H1 (cell line): ENCODE data around the gene UBQLNL.

ENCODE experiments used
- CTCF ChIP-seq, 3 experiments: IDR thresholded peaks; 1 replicate in 2 of 3; 2 replicates in 1 of 3; pipeline versions ENCODE4 v1.5.1 to v1.6.1; 2011; ENCODE audit warnings: low read length in 3 of 3, mild to moderate bottlenecking in 3 of 3, inconsistent platforms in 2 of 3, low read depth in 1 of 3, moderate library complexity in 1 of 3; ENCODE audit not compliant: insufficient read depth in 1 of 3; ENCODE audit errors: control extremely low read depth in 1 of 3
- EGR1 ChIP-seq: IDR thresholded peaks from 2 replicates; pipeline ENCODE4 v1.6.1; 2011; ENCODE audit warnings: low read depth, low read length, borderline replicate concordance
- EP300 ChIP-seq, 2 experiments: IDR thresholded peaks; 1 replicate in 1 of 2; 2 replicates in 1 of 2; pipeline ENCODE4 v1.6.1; 2011 to 2012; ENCODE audit warnings: low read depth in 2 of 2, low read length in 2 of 2, mild to moderate bottlenecking in 2 of 2, borderline replicate concordance in 1 of 2, inconsistent platforms in 1 of 2, moderate library complexity in 1 of 2
- GABPA ChIP-seq: IDR thresholded peaks from 2 replicates; pipeline ENCODE4 v1.6.1; 2011; ENCODE audit warnings: mild to moderate bottlenecking, low read length, moderate library complexity, borderline replicate concordance; ENCODE audit not compliant: insufficient read depth
- POLR2A ChIP-seq, 2 experiments: IDR thresholded peaks; 1 replicate in 1 of 2; 2 replicates in 1 of 2; pipeline ENCODE4 v1.6.1; 2011; ENCODE audit warnings: low read depth in 2 of 2, low read length in 2 of 2, mild to moderate bottlenecking in 2 of 2; ENCODE audit errors: control extremely low read depth in 1 of 2

GRCh38 chr11:5550440-5551095, 34.1 kb upstream of the UBQLNL start:
- TF ChIP-seq GABPA: no peak
- TF ChIP-seq POLR2A (IDR thresholded peaks at IDR 0.05; ENCODE audit: control extremely low read depth in 1 of 2, low read depth in 2 of 2, low read length in 2 of 2): no peak
- TF ChIP-seq CTCF (IDR thresholded peaks at IDR 0.05; ENCODE audit: control extremely low read depth in 1 of 3, insufficient read depth in 1 of 3, low read depth in 1 of 3, low read length in 3 of 3): no peak
- TF ChIP-seq EP300 (IDR thresholded peaks at IDR 0.05; ENCODE audit: borderline replicate concordance in 1 of 2, low read depth in 2 of 2, low read length in 2 of 2): no peak
- no peak for TF ChIP-seq EGR1
